Measurements from ENCODE around the gene CYP19A1.
"Not testable (repeated sequence)": the region's sequence is repeated elsewhere in the genome, so short reads cannot be mapped to it uniquely, and the experiment has no call there.

Gene CYP19A1

DNA sequence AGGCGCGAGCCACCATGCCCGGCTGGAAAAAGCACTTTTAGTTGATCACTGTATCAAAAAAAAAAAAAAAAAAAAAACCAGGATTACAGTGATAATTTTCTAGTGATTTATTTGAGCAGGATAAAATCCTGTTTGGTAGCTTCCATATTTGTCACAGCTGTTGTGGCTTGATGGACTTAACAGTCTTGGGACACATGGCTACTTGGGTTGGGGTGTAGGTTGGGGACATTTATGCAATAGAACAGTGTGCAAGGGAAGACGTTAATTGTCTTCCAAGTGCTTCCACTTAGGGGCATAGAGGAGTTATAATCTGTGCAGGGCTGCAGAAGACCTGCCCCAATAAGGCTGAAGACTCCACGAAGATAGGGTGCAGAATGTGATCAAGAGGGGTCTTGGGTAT is 136.8 kb downstream of the CYP19A1 start:
- no peak for DNase-seq

DNA sequence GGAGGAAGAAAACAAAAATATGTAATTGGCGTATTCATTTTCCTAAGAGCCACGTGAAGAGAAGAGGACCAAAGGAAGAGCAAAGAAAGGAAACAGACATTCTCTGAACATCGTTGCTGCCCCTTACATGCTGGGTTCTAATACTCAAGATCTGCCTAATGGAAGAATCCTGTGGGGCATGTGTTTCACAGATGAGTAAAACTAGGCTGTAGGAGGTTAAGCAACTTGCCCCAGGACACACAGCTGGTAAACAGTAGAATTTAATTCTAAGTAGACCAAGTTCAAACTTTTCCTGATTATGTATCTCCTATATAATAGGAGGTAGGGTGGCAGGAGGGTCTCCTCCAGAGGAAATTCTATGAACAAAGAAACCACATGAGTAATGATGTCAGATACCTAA is 137.6 kb downstream of the CYP19A1 start:
- no peak for DNase-seq

DNA sequence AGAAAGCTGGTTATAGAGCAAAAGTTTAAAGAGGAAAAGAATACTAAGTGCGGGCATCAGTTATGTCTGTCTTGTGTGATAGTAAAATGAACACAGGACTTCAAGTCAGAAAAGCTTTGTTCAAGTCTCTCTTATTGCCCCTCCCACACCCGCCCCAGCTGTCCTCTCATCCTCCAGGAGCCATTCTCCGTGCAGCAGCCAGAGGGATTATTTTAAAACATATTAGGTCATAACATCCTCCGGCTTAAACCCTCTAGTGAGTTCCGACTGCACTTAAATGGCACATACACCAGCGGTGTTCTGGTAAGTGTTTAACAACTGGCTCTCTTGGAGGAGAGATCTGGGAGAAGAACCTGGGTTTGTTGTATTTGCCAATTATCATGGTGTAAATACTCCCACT is 138.9 kb downstream of the CYP19A1 start:
- no peak for DNase-seq

DNA sequence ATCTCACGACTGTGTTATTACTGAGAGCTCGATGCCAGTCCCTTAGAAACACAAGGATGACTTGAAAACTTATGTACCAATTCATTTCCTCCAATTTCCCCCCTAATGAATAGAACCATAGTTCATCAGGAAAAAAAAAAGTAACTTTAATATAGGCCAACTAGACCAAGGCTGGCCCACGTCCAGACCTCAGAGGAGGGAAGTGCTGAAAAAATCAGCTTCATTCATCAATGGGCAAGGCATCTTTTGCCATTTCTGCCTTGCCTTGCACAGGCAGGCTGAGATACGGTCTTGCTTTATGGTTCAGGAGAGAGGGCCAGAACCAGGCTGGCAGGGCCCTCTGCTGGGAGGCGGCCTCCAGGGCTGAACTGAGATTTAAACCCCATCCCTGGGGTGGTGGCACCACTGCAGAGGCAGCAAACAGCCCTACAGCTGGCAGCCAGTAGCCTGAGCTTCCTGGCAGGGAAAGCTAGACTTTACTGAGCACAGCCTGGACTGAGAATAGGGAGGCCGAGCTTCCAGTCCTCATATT is 139.6 kb downstream of the CYP19A1 start:
- DNase-seq: no peak

DNA sequence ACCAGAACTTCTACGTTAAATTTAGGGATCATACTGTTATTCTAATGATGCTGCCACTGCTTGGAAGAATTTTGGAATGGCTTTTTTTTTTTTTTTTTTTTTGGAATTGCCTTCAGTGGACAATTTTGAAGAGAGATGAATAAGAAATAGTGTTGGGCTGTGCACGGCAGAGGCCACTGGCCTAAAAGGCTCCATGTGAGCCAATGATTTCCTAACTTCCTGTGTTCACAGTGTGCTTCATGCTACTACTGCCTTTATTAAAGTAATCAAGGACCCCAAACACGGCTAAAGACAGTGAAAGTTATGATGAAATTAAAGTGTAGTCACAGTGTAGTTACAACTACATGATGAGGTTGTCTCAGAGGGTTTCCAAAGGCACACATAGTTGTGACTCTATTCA is 142.9 kb downstream of the CYP19A1 start:
- DNase-seq: no peak

DNA sequence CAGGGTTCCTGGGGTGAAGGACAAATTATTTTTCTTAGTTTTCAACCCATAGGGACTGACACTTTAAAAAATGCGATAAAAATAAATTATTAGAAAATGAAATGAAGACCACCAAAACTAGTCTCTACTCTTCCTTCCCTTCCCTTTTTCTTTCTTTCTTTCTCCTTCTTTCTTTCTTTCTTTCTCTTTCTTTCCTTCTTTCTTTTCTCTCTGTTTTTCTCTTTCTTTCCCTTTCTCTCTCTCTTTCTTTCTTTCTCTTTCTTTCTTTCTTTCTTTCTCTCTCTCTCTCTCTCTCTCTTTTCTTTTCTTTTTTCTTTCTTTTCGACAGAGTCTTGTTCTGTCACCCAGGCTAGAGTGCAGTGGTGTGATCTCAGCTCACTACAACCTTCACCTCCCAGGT is 144.4 kb downstream of the CYP19A1 start:
- DNase-seq: no peak

DNA sequence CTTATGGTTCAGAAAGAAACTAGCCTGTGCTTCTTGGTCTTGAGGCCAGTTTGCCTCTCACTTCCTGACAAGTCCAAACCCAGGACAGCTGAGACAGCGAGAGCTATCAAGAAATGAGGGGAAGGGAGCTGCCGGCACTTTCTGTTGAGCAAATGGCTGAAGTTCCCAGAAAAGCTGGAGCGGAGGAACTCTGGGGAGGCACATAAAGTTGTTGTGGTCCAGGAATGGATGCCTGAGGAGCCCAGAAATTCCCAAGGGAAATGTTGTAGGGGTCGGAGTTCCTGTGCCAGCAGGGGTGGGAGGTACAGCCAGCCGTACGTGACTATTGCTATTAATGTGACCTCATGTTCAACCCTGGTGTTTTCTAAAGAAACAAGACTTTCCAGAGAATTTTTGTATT is 144.9 kb downstream of the CYP19A1 start:
- no peak for DNase-seq

DNA sequence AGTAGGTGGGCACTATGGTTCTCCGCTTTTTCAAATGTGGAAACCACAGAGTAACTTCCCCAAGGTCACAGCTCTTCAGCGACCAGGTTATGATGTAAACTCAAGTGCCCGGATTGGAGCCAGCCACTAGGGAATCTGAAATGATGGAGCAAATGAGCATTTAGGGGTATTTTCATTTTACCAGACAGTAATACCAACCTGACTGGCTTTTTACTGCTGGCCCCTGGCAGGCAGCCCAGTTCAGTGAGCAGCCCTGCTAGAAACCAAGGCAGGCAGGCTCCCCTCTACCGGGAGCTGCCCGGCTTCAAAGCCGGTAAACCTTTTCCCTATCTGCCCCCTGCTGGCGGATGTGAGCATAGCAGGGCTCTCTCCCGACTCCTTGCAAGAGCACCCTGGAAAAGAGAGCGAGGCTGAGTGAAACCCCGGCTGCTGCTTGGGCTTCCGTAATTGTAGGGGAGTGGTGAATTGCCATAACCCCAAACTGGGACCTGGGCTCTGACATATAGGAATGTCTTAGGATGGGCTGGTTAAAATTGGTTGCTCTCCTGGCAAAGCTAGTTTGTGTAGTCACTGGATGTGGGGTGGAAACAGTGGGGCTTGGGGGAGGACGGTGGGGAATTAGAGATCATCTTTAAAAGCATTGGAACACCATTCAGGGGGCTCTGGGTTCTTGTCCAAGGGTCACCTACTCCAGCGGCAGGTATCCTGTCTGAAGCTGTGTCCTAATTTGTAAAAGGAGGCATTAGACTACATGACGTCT is 145.7 kb downstream of the CYP19A1 start:
- DNase-seq: peak; percentile 72

DNA sequence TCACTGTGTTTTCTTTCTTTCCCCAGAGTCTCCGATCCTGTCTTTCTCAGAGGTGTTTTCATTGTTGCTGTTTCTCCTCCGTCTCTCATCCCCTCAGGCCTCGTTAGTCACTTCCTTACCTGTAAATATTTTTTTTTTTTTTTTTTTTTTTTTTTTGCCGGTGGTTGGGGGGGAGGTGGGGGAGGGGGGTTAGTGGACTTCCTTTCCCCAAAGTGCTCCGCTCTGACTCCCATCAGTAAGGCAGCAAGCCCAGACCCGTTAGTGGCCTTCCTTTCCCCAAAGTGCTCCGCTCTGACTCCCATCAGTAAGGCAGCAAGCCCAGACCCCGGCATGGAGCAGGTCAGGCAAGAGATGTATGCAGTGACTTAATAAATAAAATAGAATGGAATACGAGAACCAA is 146.6 kb downstream of the CYP19A1 start:
- no peak for DNase-seq

DNA sequence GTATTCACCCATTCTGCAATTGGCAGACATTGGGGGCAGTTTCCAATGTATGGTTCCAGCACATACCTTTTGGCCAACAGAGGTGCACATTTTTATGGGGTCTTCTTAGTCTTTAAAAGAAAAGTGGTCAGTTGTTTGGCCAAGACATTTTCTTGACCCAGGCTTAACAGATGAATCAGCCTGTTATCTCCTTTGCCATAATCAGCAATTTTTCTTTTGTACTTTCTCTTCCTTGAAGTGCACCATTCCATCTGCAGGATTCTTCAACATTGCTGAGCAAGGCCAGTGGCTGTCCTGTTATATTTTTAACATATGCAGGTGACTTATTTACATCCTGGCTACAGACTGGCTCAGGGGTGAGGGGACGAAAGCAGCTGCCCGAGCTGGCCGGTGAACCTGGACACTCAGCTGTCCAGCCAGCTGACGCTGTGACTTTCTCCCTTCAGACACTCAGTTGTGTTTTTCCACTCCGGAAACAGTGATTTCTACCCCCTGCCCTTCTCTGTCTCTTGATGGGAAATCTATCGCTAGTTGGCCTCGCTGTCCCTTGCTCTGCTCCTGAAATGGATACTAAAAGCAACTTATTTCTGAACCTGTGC is 147.2 kb downstream of the CYP19A1 start:
- DNase-seq: no peak

DNA sequence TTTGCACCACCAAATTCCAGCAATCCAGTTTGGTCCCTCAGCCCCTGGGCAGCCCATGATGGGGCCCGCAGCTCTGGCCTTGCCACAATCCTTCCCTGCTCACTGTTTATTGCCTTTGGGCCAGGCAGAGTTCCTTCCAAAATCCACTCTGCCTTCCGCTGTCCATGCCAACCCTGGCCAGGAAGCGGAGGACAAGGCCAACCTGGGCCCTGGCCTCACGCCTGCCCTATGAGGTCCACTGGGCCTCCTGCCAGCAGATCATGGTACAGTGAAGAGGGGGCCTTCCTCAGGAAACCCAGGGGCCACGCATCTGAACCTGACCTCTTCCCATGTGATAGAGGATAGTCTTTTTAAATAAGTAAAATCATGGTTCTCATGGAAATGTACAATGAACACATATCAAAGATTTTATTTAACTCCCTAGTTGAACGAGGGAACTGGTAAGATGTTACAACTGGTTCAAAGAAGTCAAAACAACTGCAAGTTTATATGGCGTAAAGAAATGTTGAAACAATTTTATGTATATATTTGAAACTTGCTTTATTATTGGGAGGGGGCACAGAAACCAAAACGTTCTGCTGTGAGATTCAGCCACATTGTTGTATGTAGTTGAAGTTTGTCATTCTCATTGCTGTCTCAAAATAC is 147.8 kb downstream of the CYP19A1 start:
- no peak for DNase-seq

DNA sequence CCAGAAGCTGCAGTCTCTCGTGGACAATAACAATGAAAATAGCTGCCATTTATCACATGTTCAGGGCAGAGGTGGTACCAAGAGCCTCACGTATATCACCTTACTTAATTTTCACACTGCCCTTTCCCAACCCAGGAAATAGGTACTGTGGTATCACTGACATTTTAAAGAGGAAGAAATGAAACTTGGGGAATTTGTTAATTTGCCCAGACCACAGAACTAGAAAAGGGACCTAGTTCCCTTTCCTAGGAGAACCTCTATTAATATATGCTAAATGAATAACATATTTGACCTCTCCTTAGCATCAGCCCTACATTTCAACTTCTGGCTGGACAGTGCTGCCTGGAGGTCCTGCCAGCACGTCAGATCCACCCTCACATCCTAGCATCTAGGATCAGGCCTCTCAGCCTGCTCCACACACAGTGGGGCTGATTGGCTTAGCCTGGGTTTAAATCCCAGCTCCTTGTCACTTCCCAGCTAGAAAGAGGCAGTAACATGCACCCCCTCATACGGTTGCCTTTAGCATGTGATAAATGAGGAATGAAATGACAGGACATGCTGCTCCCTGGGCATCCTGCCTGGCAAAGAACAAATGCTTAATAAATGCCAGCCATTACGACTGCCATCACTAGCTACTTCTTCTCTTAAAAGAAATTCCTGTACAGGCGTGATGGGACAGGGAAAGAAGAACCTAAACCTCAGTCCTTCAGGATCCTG is 148.6 kb downstream of the CYP19A1 start:
- DNase-seq: no peak

DNA sequence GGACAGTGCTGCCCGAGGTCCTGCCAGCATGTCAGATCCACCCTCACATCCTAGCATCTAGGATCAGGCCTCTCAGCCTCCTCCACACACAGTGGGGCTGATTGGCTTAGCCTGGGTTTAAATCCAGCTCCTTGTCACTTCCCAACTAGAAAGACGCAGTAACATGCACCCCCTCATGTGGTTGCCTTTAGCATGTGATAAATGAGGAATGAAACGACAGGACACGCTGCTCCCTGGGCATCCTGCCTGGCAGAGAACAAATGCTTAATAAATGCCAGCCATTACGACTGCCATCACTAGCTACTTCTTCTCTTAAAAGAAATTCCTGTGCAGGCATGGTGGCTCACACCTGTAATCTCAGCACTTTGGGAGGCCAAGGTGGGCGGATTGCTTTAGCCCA is 149.6 kb downstream of the CYP19A1 start:
- DNase-seq: not testable (repeated sequence)

DNA sequence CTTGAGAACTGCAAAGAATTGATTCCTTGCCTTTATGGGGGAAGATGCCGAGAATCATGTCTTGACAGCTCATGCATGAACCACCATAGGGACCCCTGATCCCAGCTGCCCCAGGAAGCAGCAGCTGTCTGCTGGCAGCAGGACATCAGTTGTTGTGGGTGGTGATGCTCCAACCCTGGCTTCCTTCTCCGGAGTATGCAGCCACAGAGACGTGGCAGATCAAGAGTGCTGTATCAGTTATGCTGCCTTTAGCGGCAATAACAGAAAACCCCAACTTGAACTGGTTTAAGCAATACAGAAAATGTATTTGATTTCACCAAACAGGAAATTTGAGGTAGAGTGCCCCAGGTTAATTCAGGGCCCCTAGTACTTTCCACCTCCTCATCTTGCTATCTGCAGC is 151.5 kb downstream of the CYP19A1 start:
- no peak for DNase-seq

DNA sequence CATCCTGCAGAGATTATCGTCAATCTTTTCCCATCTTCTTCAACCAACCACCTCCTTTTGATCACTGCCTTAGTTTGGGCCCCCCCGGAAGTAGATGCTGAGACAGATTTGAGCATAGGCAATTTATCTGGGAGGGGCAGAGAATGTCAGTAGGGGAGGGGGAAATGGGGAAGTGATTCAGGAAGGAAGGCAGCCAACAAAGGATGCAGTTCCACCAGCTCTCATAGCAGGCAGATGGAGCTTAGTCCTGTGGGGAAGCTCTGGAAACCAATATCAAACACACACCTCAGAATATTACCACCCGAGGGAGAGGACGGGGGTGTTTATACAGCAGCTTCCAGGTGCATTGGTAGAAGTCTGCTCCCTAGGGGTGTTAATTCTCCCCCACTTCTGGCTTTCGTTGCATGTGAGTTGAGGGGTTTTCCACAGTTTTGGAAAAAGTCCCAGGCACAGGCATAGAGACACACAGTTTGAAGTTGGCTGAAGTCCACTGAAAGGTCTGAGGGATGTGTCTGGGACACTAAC is 152.2 kb downstream of the CYP19A1 start:
- DNase-seq: no peak

DNA sequence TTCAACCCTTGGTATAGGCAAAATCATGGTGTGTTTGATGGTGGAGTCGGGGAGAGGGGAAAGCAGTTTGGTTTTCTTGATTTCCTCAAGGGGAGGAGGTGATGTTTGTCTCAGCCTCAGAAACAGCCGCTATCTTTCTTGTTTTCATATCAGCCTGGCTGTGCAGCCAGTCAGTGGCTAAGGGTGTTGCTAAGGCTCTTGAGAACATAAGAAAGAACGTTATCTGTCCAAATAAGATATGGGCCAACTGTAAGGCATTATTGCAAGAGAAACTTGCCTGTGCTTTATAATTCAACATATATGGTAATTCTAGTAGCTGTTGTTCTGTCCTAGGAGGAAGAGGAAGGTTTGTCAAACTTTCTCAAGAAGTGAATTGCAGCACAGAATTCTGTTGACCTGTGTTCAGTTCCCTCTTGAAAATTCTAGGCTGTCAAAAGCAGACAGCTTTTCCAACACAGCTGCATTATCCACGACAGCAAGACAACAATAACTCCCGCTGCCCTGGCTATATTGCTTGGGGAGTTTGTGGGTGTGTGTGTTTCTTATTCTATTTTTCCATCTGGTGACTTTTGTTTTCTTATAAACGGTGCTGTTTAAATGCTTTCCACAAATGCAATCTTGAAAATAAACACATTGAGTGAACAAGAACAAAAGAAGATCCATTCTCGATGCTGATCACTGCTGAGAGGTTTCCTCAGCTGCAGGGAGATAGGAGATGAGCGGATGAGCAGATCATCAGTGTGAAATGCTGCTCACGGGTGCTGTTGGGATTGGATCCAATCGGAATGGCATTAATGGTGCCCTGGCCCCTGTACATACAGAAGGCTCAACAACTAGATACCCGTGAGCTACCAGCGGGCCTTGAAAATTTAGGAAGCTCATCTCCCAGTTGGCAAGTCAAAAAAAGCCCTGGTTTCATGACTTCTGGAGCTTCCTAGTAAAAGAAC is 152.9 kb downstream of the CYP19A1 start:
- DNase-seq: no peak

DNA sequence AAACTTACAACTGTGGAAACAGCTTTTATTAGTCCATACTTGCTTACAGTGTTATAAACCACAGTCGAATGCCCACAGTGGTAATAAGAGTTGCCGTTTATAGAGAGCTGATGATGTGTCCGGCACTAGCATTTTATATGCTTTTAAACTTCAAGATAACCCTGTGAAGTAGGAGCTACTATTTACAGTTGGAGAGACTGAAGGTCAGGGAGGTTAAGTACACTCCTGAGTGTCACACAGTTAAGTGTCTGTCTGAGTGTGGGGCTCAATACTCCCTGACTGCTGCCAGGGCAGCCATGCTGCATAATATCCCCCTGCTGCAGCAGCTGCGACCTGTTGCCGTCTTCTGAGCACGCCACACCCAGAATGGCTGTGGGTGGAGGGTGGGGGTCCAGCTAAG is 153.8 kb downstream of the CYP19A1 start:
- DNase-seq: no peak

DNA sequence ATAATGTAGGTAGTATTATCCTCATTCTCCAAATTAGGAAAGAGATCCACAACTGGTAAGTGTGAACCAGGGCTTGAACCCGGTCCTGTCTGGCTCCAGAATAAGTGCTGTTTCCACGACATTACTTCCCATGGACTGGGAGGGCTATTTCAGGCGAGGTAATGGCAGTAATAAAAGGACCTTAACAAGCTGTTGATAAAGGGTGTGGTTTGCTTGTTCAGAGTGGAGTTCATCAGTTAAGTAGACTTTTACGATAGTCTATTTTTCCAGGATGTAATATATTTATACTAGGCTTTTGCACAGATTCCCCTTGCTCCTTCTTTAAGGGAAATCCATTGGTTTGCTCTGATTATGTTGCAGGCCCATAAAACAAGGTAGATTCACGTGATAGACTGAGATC is 155.3 kb downstream of the CYP19A1 start:
- DNase-seq: no peak

DNA sequence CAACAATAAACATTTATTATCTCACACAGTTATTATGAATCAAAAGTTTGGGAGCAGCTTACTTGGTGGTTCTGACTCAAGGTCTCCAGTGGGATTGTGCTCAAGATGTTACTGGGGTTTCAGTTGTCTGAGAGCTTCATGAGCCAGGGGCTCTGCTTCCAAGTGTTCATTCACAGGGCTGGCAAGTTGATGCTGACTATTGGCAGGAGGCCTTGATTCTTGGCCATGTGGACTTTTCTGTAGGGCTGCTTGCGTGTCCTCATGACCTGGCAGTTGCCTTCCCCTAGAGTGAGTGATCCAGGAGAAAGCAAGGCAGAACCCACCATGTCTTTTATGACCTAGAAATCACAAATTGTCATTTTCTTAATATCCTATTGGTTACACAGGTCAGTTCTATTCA is 156.5 kb downstream of the CYP19A1 start:
- DNase-seq: no peak

DNA sequence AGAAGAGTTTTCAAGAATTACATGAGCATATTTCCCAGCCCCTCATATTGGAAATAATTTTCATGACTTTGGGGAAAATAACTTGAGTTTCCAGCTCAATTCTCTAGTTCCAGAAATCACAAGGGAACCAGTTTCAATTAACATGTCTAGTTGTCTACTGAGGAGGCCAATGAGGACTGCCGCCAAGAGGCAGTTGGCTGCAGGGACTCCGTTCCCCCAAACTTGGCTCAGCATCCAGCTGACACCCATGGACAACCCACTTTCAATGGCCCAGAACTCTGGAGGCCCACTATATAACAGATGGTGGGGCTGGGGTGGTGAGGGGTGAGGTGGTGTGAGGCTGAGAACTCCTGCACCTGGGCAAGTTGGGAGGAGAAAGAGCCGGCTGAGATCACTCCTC is 157.2 kb downstream of the CYP19A1 start:
- DNase-seq: no peak

DNA sequence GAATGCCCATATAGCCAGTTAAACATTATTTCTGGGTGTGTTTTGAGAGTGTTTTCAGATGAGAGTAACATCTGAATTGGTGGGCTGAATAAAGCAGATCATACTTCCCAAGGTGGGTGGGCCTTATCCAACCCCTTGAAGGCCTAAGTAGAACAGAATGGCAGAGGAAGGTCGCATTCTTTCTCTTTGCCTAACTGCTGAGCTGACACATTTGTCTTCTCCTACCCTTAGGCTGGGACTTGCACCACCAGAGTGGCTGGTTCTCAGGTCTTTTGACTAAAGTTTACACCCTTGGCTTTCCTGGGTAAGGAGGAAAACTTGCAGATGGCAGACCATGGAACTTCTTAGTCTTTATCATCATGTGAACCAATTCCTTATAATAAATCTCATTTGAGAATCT is 157.9 kb downstream of the CYP19A1 start:
- DNase-seq: no peak

DNA sequence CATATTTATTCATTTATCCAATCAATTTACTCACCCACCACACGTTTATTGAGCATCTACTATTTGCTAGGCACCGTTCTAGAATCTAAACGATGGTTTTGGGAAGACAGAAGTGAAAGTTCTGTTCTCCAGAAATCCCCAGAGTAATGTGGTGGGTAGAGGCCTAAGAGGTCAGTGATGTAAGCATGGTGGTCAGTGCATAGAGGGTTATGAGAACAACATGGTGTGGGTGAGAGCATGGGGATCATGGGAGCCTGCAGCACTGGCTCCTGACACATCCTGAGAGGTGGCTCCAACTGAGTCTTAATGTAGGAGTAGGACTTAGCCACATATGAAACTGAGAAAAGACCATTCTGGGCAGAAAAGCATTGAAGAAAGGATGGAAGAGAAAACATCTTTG is 158.4 kb downstream of the CYP19A1 start:
- DNase-seq: no peak
